Type B pancreatic cell (in vitro differentiated cells): ENCODE results near the gene ADCK2. TPM values are rescaled to one million over a fixed set of nuclear protein-coding genes. Genes with fewer than 3 reads are reported as not detected.

Experiments
- DNase-seq: peaks from one replicate; pipeline ENCODE4 v3.0.0; 2021; ENCODE audit warnings: mixed read lengths; ENCODE audit not compliant: unreplicated experiment; ENCODE audit errors: extremely low spot score
- H3K27ac Mint-ChIP-seq: 2 replicates; pipeline ENCODE4 v1.8.0; 2021; ENCODE audit warnings: mild to moderate bottlenecking, mixed read lengths
- H3K27me3 Mint-ChIP-seq: 2 replicates; pipeline ENCODE4 v1.8.0; 2021; ENCODE audit warnings: mixed read lengths
- H3K36me3 Mint-ChIP-seq: 2 replicates; pipeline ENCODE4 v1.8.0; 2021; ENCODE audit warnings: mixed read lengths
- H3K4me1 Mint-ChIP-seq: one replicate; pipeline ENCODE4 v1.8.0; 2021; ENCODE audit warnings: mixed read lengths; ENCODE audit not compliant: unreplicated experiment
- H3K4me3 Mint-ChIP-seq: 2 replicates; pipeline ENCODE4 v1.8.0; 2021; ENCODE audit warnings: mild to moderate bottlenecking, mixed read lengths
- H3K9me3 Mint-ChIP-seq: 2 replicates; pipeline ENCODE4 v1.8.0; 2021; ENCODE audit warnings: mixed read lengths
- total RNA-seq: library from RNA; stranded (reverse); gene quantifications from 2 replicates; pipeline ENCODE4 v1.2.1, GENCODE V29; 2021; ENCODE audit warnings: low replicate concordance
- TF ChIP-seq, protein P1 (sequence below): fragments of 200-600 bp; sonication (generic); conservative IDR thresholded peaks from 2 replicates; pipeline ENCODE4 v1.5.0; 2021; ENCODE audit warnings: antibody characterized with exemption, mild to moderate bottlenecking

ADCK2 gene
- total RNA-seq, 1 donor from 2014 or later, result 16.3 TPM

DNA sequence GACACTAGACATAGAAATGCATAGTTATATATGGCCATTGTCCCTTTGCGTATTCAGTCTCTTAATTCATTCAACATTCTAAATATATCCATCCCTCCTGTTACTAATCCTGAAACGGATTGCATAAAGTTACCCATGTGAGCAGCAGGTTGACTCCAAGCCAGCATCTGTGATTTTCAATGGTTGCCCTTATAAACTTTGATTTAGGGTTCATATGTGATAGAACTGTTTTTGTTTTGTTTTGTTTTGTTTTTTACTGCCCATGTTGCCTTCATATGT is 18.7 kb upstream of the ADCK2 start:
- no peak for DNase-seq
- Mint-ChIP-seq H3K27ac (no peak overlapping the region), H3K27me3 (no peaks in the 10 kb centered on the region), H3K4me3 (no peak overlapping the region), H3K4me1 (peaks cover 30% of the 10 kb centered on the region), H3K36me3 (no peaks in the 10 kb centered on the region), H3K9me3 (no peaks in the 10 kb centered on the region)
- TF ChIP-seq, protein P1, sequence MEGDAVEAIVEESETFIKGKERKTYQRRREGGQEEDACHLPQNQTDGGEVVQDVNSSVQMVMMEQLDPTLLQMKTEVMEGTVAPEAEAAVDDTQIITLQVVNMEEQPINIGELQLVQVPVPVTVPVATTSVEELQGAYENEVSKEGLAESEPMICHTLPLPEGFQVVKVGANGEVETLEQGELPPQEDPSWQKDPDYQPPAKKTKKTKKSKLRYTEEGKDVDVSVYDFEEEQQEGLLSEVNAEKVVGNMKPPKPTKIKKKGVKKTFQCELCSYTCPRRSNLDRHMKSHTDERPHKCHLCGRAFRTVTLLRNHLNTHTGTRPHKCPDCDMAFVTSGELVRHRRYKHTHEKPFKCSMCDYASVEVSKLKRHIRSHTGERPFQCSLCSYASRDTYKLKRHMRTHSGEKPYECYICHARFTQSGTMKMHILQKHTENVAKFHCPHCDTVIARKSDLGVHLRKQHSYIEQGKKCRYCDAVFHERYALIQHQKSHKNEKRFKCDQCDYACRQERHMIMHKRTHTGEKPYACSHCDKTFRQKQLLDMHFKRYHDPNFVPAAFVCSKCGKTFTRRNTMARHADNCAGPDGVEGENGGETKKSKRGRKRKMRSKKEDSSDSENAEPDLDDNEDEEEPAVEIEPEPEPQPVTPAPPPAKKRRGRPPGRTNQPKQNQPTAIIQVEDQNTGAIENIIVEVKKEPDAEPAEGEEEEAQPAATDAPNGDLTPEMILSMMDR, result no peak

DNA sequence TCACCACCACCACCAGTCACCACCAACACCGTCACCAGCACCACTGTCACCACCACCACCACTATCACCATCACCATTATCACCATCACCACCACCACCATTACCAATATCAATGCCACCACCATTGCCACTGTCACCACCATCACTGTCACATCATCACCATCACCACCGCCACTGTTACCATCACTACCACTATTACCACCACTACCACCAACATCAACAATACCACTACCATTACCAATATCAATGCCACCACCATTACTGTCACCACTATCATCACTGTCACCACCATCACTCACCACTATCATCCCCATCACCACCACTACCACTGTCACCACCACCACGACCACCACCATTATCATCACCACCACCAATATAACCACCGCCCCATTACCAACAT is 18.1 kb upstream of the ADCK2 start:
- DNase-seq, result no peak
- Mint-ChIP-seq H3K27me3 (no peaks in the 10 kb centered on the region), H3K4me1 (peaks cover 27% of the 10 kb centered on the region), H3K4me3 (no peak overlapping the region), H3K27ac (no peak overlapping the region), H3K36me3 (no peaks in the 10 kb centered on the region), H3K9me3 (no peaks in the 10 kb centered on the region)
- TF ChIP-seq, protein P1, result no peak

DNA sequence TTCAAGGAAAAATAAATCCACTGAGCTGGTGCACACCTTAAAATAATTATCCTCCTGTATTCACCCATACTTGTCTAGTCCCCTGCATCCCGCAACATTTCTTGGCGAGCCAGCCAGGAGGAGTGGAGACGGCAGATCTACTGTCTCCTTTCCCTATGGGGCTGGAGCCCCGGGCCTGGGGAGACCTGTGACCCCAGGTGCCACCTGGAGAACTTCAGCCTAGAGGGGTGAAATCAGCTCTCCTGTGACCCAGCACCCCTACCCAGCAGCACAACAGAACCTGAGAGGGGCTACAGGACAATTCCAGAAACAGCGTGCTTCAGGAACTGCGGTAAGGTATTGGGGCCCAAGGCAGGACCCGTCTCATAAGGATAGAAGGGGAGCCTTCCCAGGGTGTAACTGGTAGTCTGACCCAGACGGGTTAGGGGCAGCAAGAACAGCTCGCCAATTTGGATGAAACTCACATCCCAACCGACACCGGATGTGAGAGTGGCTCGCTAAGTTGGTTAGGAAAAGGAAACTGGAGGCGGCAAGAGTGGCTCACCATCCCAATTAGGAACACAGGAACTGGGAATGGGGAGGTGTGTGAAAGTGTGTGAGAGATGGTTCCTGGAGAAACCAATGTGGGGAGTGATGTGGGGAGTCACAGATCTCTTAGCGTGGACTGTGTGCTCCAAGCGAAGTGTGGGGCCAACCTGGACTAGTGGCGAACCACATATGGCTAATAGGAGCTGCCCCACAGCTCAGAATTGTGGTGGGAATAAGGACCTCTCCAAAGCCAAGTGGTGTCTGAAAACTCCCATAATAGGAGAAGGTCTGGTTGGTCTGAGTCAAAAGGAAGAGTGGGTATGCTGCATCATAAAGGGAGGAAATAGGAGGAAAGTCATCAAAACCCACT is 17.0 kb upstream of the ADCK2 start:
- H3K36me3 Mint-ChIP-seq, result no peaks in the 10 kb centered on the region
- H3K4me1 Mint-ChIP-seq, result peaks cover 26% of the 10 kb centered on the region
- no peak for DNase-seq
- peak overlapping the region; percentile 75 for H3K4me3 Mint-ChIP-seq
- peak overlapping the region; percentile 95 for H3K27ac Mint-ChIP-seq
- TF ChIP-seq, protein P1, result no peak
- H3K27me3 Mint-ChIP-seq, result no peaks in the 10 kb centered on the region
- H3K9me3 Mint-ChIP-seq, result no peaks in the 10 kb centered on the region

DNA sequence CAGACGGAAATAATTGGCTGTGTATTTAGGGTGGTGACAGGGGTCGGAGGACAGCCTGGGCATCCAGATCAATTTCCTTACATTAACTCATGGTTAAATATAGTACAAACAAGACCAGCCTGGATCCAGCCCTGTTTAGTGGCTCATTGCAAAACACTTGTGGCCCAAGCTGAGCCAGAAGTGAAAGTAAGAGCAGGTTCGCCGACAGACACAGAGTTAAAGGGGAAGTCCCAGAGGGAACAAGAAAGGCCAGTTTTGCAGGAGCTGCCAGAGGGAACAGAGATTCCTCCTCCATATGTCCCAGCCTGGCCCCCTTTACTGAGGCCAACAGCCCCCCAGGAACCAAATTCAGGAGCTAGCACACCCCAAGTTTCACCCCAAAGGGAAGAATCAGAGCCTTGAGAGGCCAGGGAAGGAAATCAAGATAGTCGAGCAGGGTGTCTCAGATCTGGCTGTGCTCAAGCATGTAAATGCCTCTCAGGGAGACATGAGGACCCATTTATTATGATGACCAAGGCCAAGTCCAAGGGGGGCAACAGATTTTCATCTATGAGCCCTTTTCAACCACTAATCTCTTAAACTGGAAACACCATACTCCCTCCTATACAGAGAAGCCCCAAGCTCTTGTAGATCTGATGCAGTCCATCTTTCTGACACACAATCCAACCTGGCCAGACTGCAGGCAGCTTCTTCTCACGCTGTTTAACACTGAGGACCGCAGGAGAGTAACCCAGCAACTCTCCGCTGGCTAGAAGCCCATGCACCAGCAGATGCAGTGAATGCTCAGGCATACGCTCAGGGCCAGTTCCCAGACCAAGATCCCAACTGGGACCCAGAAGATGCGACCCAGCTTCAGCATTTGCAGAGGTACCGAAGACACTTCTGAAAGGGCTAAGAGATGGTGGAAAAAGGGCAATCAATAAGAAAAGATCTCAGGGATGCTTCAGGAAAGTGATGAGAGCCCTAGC is 15.9 kb upstream of the ADCK2 start:
- Mint-ChIP-seq H3K9me3 (no peaks in the 10 kb centered on the region), H3K27ac (peak overlapping the region; percentile 95), H3K4me3 (peak overlapping the region; percentile 75), H3K36me3 (no peaks in the 10 kb centered on the region), H3K27me3 (no peaks in the 10 kb centered on the region), H3K4me1 (peaks cover 26% of the 10 kb centered on the region)
- no peak for DNase-seq
- TF ChIP-seq, protein P1, result no peak

DNA sequence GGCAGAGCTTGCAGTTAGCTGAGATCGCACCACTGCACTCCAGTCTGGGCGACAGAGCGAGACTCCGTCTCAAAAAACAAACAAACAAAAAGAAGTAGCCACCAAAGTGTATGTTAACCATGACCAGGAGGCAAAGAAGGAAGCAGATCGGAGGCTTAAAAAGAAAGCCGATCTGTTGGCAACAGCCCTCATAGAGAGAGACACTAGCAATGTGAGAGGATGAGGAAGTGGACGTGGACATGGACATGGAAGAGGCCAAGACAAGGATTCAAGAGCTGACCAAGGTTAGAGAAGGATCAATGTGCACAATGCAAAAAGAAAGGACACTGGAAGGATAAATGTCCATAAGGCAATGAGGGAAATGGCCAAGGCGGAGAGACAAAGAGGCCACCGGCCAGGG is 14.9 kb upstream of the ADCK2 start:
- Mint-ChIP-seq H3K4me3 (no peak overlapping the region), H3K36me3 (no peaks in the 10 kb centered on the region), H3K4me1 (peaks cover 26% of the 10 kb centered on the region), H3K27ac (no peak overlapping the region), H3K9me3 (no peaks in the 10 kb centered on the region), H3K27me3 (no peaks in the 10 kb centered on the region)
- TF ChIP-seq, protein P1, result no peak
- no peak for DNase-seq
